Endometrial microvascular endothelial cells (primary cell): ENCODE results near the gene GPR21. TPM values are rescaled to one million over a fixed set of nuclear protein-coding genes. Genes with fewer than 3 reads are reported as not detected.

Experiments
- in situ Hi-C: cut with HindIII; loops from 2 replicates; pipeline ENCODE4 v1.10.0; 2017; ENCODE audit warnings: low sequenced_read_pairs, low pct_unique_long_range_greater_than_20kb; ENCODE audit errors: inconsistent ontology term
- total RNA-seq: library from RNA; depleted of rRNA; stranded (reverse); fragments of >200 nt; gene quantifications from one replicate; pipeline ENCODE4 v1.2.3, GENCODE V29; 2015; ENCODE audit errors: inconsistent ontology term

The GPR21 gene
- total RNA-seq, 1 donor from 2014 or later = 0.28 TPM

- in situ Hi-C loops = no loop called here
These were observed 26.2 kb downstream of the GPR21 start for GRCh38 chr9:123059472-123060220.

- in situ Hi-C loops = no loop called here
These were observed 27.7 kb downstream of the GPR21 start for GRCh38 chr9:123061216-123061615.

- in situ Hi-C loops = no loop called here
These were observed 29.1 kb downstream of the GPR21 start for GRCh38 chr9:123062351-123063176.

GRCh38 chr9:123063177-123063598, 29.7 kb downstream of the GPR21 start:
- in situ Hi-C loops = no loop called here

GRCh38 chr9:123063896-123064295, 30.4 kb downstream of the GPR21 start:
- in situ Hi-C loops = no loop called here

- in situ Hi-C loops = no loop called here
These were observed 31.2 kb downstream of the GPR21 start for GRCh38 chr9:123064716-123065115.

GRCh38 chr9:123065196-123065595, 31.7 kb downstream of the GPR21 start:
- in situ Hi-C loops = no loop called here

- in situ Hi-C loops = no loop called here
These were observed 33.7 kb downstream of the GPR21 start for GRCh38 chr9:123067136-123067535.

- in situ Hi-C loops = no loop called here
These were observed 35.6 kb downstream of the GPR21 start for GRCh38 chr9:123069010-123069481.

GRCh38 chr9:123070198-123070597, 36.7 kb downstream of the GPR21 start:
- in situ Hi-C loops = no loop called here

- in situ Hi-C loops = no loop called here
These were observed 39.0 kb downstream of the GPR21 start for GRCh38 chr9:123072407-123072995.

GRCh38 chr9:123073441-123073840, 40.0 kb downstream of the GPR21 start:
- in situ Hi-C loops = no loop called here

- in situ Hi-C loops = no loop called here
These were observed 40.5 kb downstream of the GPR21 start for GRCh38 chr9:123073991-123074422.

- in situ Hi-C loops = no loop called here
These were observed 41.2 kb downstream of the GPR21 start for GRCh38 chr9:123074628-123075027.

GRCh38 chr9:123080444-123080843, 47.0 kb downstream of the GPR21 start:
- in situ Hi-C loops = no loop called here

GRCh38 chr9:123081824-123082223, 48.4 kb downstream of the GPR21 start:
- in situ Hi-C loops = no loop called here

- in situ Hi-C loops = no loop called here
These were observed 50.2 kb downstream of the GPR21 start for GRCh38 chr9:123083680-123084079.

GRCh38 chr9:123084256-123084655, 50.8 kb downstream of the GPR21 start:
- in situ Hi-C loops = no loop called here
